Gastrocnemius medialis (tissue), 4 donors: Measurements from ENCODE around the gene ANXA9.

Experiments
- CTCF ChIP-seq, 5 experiments: fragments of 450-650 bp in 3 of 5; fragments of 200-600 bp in 2 of 5; sonication (generic) in 2 of 5; IDR thresholded peaks in 4 of 5; conservative IDR thresholded peaks in 1 of 5; 1 replicate in 4 of 5; 2 replicates in 1 of 5; pipeline ENCODE4 v1.5.1; 2016 to 2019; ENCODE audit warnings: antibody characterized with exemption in 5 of 5, mild to moderate bottlenecking in 3 of 5, moderate library complexity in 3 of 5
- POLR2A ChIP-seq, 2 donors: fragments of 450-650 bp; IDR thresholded peaks; one replicate each; pipeline ENCODE4 v1.6.1; 2017; ENCODE audit warnings: antibody characterized with exemption in 2 of 2, mild to moderate bottlenecking in 2 of 2, moderate library complexity in 2 of 2

GRCh38 chr1:150964164-150964489 is 18.0 kb upstream of the ANXA9 start:
- no peak for TF ChIP-seq CTCF (IDR thresholded peaks at IDR 0.05 in 4 of 5, conservative IDR thresholded peaks at IDR 0.05 in 1 of 5)
- no peak for TF ChIP-seq POLR2A (IDR thresholded peaks at IDR 0.05)
